Activated CD4-positive, alpha-beta T cell treated with anti-CD3 and anti-CD28 coated beads for 4 hours (primary cell): ENCODE results near the gene SENP5.
"Not testable (repeated sequence)": the region's sequence is repeated elsewhere in the genome, so short reads cannot be mapped to it uniquely, and the experiment has no call there.

Experiments used
- DNase-seq, 2 donors: peaks; one replicate each; pipeline ENCODE4 v3.0.0-alpha.2; 2020

Gene SENP5

GRCh38 chr3:196942915-196943277 lies 75.2 kb downstream of the SENP5 start:
- DNase-seq, result peak in 1 of 2 donors; percentile 13

GRCh38 chr3:196944037-196944790 lies 76.5 kb downstream of the SENP5 start:
- not testable (repeated sequence) for DNase-seq

- no peak for DNase-seq
These were observed 79.6 kb downstream of the SENP5 start for GRCh38 chr3:196947136-196947859.

- DNase-seq, result no peak
These were observed 80.2 kb downstream of the SENP5 start for GRCh38 chr3:196947860-196948441.

- DNase-seq, result no peak
These were observed 80.9 kb downstream of the SENP5 start for GRCh38 chr3:196948442-196949284.

GRCh38 chr3:196949285-196949619 lies 81.5 kb downstream of the SENP5 start:
- no peak for DNase-seq

- no peak for DNase-seq
These were observed 82.0 kb downstream of the SENP5 start for GRCh38 chr3:196949750-196950149.

- no peak for DNase-seq
These were observed 83.7 kb downstream of the SENP5 start for GRCh38 chr3:196951371-196951770.

- no peak for DNase-seq
These were observed 87.1 kb downstream of the SENP5 start for GRCh38 chr3:196954832-196955231.

GRCh38 chr3:196962108-196962929 lies 94.6 kb downstream of the SENP5 start:
- DNase-seq, result no peak

GRCh38 chr3:196962930-196963630 lies 95.4 kb downstream of the SENP5 start:
- DNase-seq, result no peak

- DNase-seq, result no peak
These were observed 95.9 kb downstream of the SENP5 start for GRCh38 chr3:196963631-196963953.

- no peak for DNase-seq
These were observed 97.5 kb downstream of the SENP5 start for GRCh38 chr3:196965112-196965803.

GRCh38 chr3:196965804-196966173 lies 98.1 kb downstream of the SENP5 start:
- DNase-seq, result no peak

GRCh38 chr3:196966526-196967401 lies 99.0 kb downstream of the SENP5 start:
- DNase-seq, result no peak

GRCh38 chr3:196967412-196968232 lies 99.9 kb downstream of the SENP5 start:
- no peak for DNase-seq

- DNase-seq, result peak; percentile 11 to 33
These were observed 100.8 kb downstream of the SENP5 start, which contains the start of gene PIGZ for GRCh38 chr3:196968233-196969133. PIGZ (minus strand) TSS chr3:196968833; CDS start chr3:196952031, 16,802 bp downstream.

GRCh38 chr3:196969134-196969659 lies 101.5 kb downstream of the SENP5 start:
- DNase-seq, result peak; percentile 21 to 34
